ENCODE results near the gene KRTAP29-1.

Gene KRTAP29-1

GRCh38 chr17:41340934-41341861, 38.5 kb upstream of the KRTAP29-1 start:
- no peak overlapping the region for H3K27ac ChIP-seq
- TF ChIP-seq ZFX (IDR thresholded peaks at IDR 0.05): no peak
- TF ChIP-seq, protein P1, sequence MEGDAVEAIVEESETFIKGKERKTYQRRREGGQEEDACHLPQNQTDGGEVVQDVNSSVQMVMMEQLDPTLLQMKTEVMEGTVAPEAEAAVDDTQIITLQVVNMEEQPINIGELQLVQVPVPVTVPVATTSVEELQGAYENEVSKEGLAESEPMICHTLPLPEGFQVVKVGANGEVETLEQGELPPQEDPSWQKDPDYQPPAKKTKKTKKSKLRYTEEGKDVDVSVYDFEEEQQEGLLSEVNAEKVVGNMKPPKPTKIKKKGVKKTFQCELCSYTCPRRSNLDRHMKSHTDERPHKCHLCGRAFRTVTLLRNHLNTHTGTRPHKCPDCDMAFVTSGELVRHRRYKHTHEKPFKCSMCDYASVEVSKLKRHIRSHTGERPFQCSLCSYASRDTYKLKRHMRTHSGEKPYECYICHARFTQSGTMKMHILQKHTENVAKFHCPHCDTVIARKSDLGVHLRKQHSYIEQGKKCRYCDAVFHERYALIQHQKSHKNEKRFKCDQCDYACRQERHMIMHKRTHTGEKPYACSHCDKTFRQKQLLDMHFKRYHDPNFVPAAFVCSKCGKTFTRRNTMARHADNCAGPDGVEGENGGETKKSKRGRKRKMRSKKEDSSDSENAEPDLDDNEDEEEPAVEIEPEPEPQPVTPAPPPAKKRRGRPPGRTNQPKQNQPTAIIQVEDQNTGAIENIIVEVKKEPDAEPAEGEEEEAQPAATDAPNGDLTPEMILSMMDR (conservative IDR thresholded peaks at IDR 0.05): no peak

- TF ChIP-seq ZFX (IDR thresholded peaks at IDR 0.05): no peak
- TF ChIP-seq, protein P1 (conservative IDR thresholded peaks at IDR 0.05): no peak
- no peak overlapping the region for H3K27ac ChIP-seq
Measured at GRCh38 chr17:41340494-41340893, 37.8 kb upstream of the KRTAP29-1 start.

GRCh38 chr17:41339571-41340172, 37.0 kb upstream of the KRTAP29-1 start:
- TF ChIP-seq, protein P1 (conservative IDR thresholded peaks at IDR 0.05): no peak
- no peak for TF ChIP-seq ZFX (IDR thresholded peaks at IDR 0.05)
- no peak overlapping the region for H3K27ac ChIP-seq

- no peak overlapping the region for H3K27ac ChIP-seq
- no peak for TF ChIP-seq ZFX (IDR thresholded peaks at IDR 0.05)
- TF ChIP-seq, protein P1 (conservative IDR thresholded peaks at IDR 0.05): no peak
Measured at GRCh38 chr17:41338961-41339485, 36.4 kb upstream of the KRTAP29-1 start.

GRCh38 chr17:41335747-41336146, 33.1 kb upstream of the KRTAP29-1 start:
- TF ChIP-seq, protein P1 (conservative IDR thresholded peaks at IDR 0.05): no peak
- no peak for TF ChIP-seq ZFX (IDR thresholded peaks at IDR 0.05)
- H3K27ac ChIP-seq: no peak overlapping the region

GRCh38 chr17:41334385-41335305, 32.0 kb upstream of the KRTAP29-1 start:
- TF ChIP-seq, protein P1 (conservative IDR thresholded peaks at IDR 0.05): no peak
- no peak for TF ChIP-seq ZFX (IDR thresholded peaks at IDR 0.05)
- no peak overlapping the region for H3K27ac ChIP-seq
